HFFc6 (cell line): ENCODE measurements around the gene RSAD2. TPM values are rescaled to one million over a fixed set of nuclear protein-coding genes. Genes with fewer than 3 reads are reported as not detected.

Experiments
- DNase-seq: peaks from one replicate; pipeline ENCODE4 v3.0.0-alpha.2; 2018
- H3K27ac Mint-ChIP-seq: 2 replicates; pipeline ENCODE4 v1.8.0; 2020; ENCODE audit warnings: mild to moderate bottlenecking, mixed read lengths
- H3K27me3 Mint-ChIP-seq: 2 replicates; pipeline ENCODE4 v1.8.0; 2021; ENCODE audit warnings: mild to moderate bottlenecking, moderate library complexity, mixed read lengths; ENCODE audit not compliant: insufficient read depth
- H3K36me3 Mint-ChIP-seq: 2 replicates; pipeline ENCODE4 v1.8.0; 2021; ENCODE audit warnings: low read depth, mixed read lengths
- H3K4me1 Mint-ChIP-seq: 2 replicates; pipeline ENCODE4 v1.8.0; 2020; ENCODE audit warnings: low read depth, mixed read lengths
- H3K4me3 Mint-ChIP-seq: 2 replicates; pipeline ENCODE4 v1.8.0; 2020; ENCODE audit warnings: mild to moderate bottlenecking, moderate library complexity, mixed read lengths
- H3K9me3 Mint-ChIP-seq: 2 replicates; pipeline ENCODE4 v1.8.0; 2020; ENCODE audit warnings: mild to moderate bottlenecking, mixed read lengths
- CTCF ChIP-seq: fragments of 200-600 bp; sonication (generic); IDR thresholded peaks from 2 replicates; pipeline ENCODE4 v1.5.0; 2021; ENCODE audit warnings: antibody characterized with exemption, mild to moderate bottlenecking
- total RNA-seq, 6 experiments: library from RNA; stranded (reverse); fragmentation: NEBNext Ultra II Directional; extraction: Animal tissue kit (Norgen Biotek cat#: 25700); gene quantifications; 2 replicates in 1 of 6; 3 replicates in 5 of 6; pipeline ENCODE4 v1.2.3, GENCODE V29; 2021

RSAD2 gene
- total RNA-seq, 6 experiments from 2014 or later: not detected

GRCh38 chr2:6845903-6846302 lies 31.7 kb upstream of the RSAD2 start:
- Mint-ChIP-seq H3K9me3 (peaks cover 65% of the 10 kb centered on the region), H3K4me1 (no peaks in the 10 kb centered on the region)
- no peak for TF ChIP-seq CTCF

GRCh38 chr2:6846540-6846939 lies 31.0 kb upstream of the RSAD2 start:
- H3K4me1 Mint-ChIP-seq: no peaks in the 10 kb centered on the region
- no peak overlapping the region for H3K27ac Mint-ChIP-seq
- no peak overlapping the region for H3K4me3 Mint-ChIP-seq
- H3K36me3 Mint-ChIP-seq: 0 out of 2 replicates have a peak, but pooled peaks cover 4% of the 10 kb centered on the region
- no peaks in the 10 kb centered on the region for H3K27me3 Mint-ChIP-seq
- TF ChIP-seq CTCF: no peak
- DNase-seq: no peak
- H3K9me3 Mint-ChIP-seq: peaks cover 61% of the 10 kb centered on the region

More at GRCh38 chr2:6845903-6846302, 31.7 kb upstream of the RSAD2 start:
- H3K27ac Mint-ChIP-seq: no peak overlapping the region
- no peaks in the 10 kb centered on the region for H3K27me3 Mint-ChIP-seq
- H3K4me3 Mint-ChIP-seq: no peak overlapping the region
- no peak for DNase-seq
- 0 out of 2 replicates have a peak, but pooled peaks cover 4% of the 10 kb centered on the region for H3K36me3 Mint-ChIP-seq

- Mint-ChIP-seq H3K27ac (no peak overlapping the region), H3K9me3 (peaks cover 65% of the 10 kb centered on the region), H3K4me1 (no peaks in the 10 kb centered on the region), H3K36me3 (0 out of 2 replicates have a peak, but pooled peaks cover 4% of the 10 kb centered on the region), H3K27me3 (no peaks in the 10 kb centered on the region), H3K4me3 (no peak overlapping the region)
- DNase-seq: no peak
- no peak for TF ChIP-seq CTCF
These were observed 30.5 kb upstream of the RSAD2 start for GRCh38 chr2:6846967-6847681.

- no peak for TF ChIP-seq CTCF
- Mint-ChIP-seq H3K27ac (no peak overlapping the region), H3K4me3 (no peak overlapping the region), H3K27me3 (no peaks in the 10 kb centered on the region), H3K36me3 (no peaks in the 10 kb centered on the region), H3K4me1 (no peaks in the 10 kb centered on the region), H3K9me3 (peaks cover 32% of the 10 kb centered on the region)
- no peak for DNase-seq
These were observed 25.4 kb upstream of the RSAD2 start for GRCh38 chr2:6852195-6852594.

- Mint-ChIP-seq H3K9me3 (peaks cover 35% of the 10 kb centered on the region), H3K27ac (no peak overlapping the region), H3K36me3 (peaks cover 12% of the 10 kb centered on the region; the same call in 1 of the 2 replicates), H3K4me1 (no peaks in the 10 kb centered on the region), H3K27me3 (no peaks in the 10 kb centered on the region), H3K4me3 (no peak overlapping the region)
- no peak for TF ChIP-seq CTCF
- DNase-seq: no peak
These were observed 23.2 kb upstream of the RSAD2 start for GRCh38 chr2:6854416-6854815.
